Measurements from ENCODE around the gene ASCC3. TPM values are rescaled to one million over a fixed set of nuclear protein-coding genes. Genes with fewer than 3 reads are reported as not detected.

ASCC3 gene
- total and polyA plus RNA-seq, 5 experiments from 2014 or later, result 18.0 to 42.3 (median 24.6) TPM

DNA sequence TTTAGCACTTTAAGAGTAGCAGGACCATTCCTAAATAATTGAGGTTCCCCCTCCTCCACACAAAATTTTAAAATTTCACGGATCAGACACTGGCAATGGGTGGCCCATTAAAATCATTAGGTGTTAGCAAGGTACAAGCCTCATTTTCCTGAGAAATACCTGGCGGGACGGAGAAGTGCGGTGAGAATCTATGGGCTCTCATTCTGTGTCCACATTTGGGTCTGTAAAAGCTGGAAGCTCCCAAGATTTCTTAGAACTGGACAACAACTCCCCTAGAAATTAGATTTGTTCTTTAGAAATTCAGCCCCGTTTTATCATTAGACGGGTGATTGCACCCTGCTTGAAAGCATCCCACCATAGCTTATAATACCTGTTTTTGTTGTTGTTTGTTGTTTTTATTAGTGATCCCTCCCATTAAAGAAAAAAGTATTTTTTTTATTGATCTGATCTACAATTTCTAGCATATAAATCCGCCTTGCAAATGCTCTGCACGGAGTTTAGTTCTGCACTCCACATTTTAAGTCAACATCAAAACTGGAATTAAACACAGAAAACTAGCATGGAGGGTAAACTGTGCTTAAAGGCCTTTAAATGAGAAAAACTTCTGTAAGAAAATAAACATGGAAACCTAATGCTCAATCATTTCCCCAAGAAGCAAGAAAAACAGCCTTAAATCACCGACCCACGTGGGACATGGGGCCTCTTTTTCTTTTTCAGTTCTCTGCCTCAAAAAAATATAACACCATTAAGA lies 422.1 kb downstream of the ASCC3 start:
- Mint-ChIP-seq H3K9me3 (peaks cover 6 to 79% (median 35%) of the 10 kb centered on the region in 9 donors), H3K27ac (no peak overlapping the region), H3K27me3 (peaks cover 0 to 88% (median 62%) of the 10 kb centered on the region in 5 donors), H3K36me3 (peaks cover 11 to 47% (median 24%) of the 10 kb centered on the region in 3 donors), H3K4me1 (peaks cover 2 to 9% (median 6%) of the 10 kb centered on the region in 4 donors), H3K4me3 (no peak overlapping the region)
- POLR2A ChIA-PET, result no interaction called here
- ATAC-seq, result no peak
- DNase-seq, result no peak

Data from naive thymus-derived CD8-positive, alpha-beta T cell (primary cell).